SK-N-SH treated with all-trans-retinoic acid at 6 μM for 48 hours (cell line): ENCODE results near the gene CPD.

Experiments
- ATAC-seq: fragments of 200-7000 bp; cut with Tn5 transposase; 3 replicates; pipeline ENCODE4 v1.9.1; 2020; ENCODE audit warnings: mild to moderate bottlenecking, moderate library complexity
- ARNTL ChIP-seq: fragments of 450-650 bp; formaldehyde crosslinking; IDR thresholded peaks from 2 replicates; pipeline ENCODE4 v1.5.0; 2020; ENCODE audit warnings: low read depth, mild to moderate bottlenecking, moderate library complexity, borderline replicate concordance
- CREB5 ChIP-seq: fragments of 250-450 bp; sonication (Bioruptor Pico); IDR thresholded peaks from 2 replicates; pipeline ENCODE4 v1.5.1; 2020; ENCODE audit warnings: low read depth, mild to moderate bottlenecking, moderate library complexity
- CSDC2 ChIP-seq: fragments of 250-450 bp; sonication (Bioruptor Pico); IDR thresholded peaks from 2 replicates; pipeline ENCODE4 v1.5.0; 2020; ENCODE audit warnings: mild to moderate bottlenecking, moderate library complexity
- CSRNP3 ChIP-seq: fragments of 250-450 bp; sonication (Bioruptor Pico); IDR thresholded peaks from 2 replicates; pipeline ENCODE4 v1.5.1; 2021; ENCODE audit warnings: mild to moderate bottlenecking, moderate library complexity
- ESRRG ChIP-seq: fragments of 250-450 bp; sonication (Bioruptor Pico); IDR thresholded peaks from 2 replicates; pipeline ENCODE4 v1.6.1; 2021; ENCODE audit warnings: mild to moderate bottlenecking
- PATZ1 ChIP-seq: fragments of 250-450 bp; sonication (Bioruptor Pico); IDR thresholded peaks from 2 replicates; pipeline ENCODE4 v1.8.0; 2020; ENCODE audit warnings: mild to moderate bottlenecking, moderate library complexity, borderline replicate concordance
- POU6F1 ChIP-seq: fragments of 250-450 bp; sonication (Bioruptor Pico); IDR thresholded peaks from 2 replicates; pipeline ENCODE4 v1.8.0; 2021; ENCODE audit warnings: low read depth, mild to moderate bottlenecking, moderate library complexity, borderline replicate concordance
- RARB ChIP-seq: fragments of 250-450 bp; sonication (Bioruptor Pico); IDR thresholded peaks from 2 replicates; pipeline ENCODE4 v1.8.0; 2021; ENCODE audit warnings: mild to moderate bottlenecking, moderate library complexity
- SNAI2 ChIP-seq: fragments of 250-450 bp; sonication (Bioruptor Pico); IDR thresholded peaks from 2 replicates; pipeline ENCODE4 v1.5.0; 2020; ENCODE audit warnings: mild to moderate bottlenecking, moderate library complexity
- TCF4 ChIP-seq: fragments of 250-450 bp; sonication (Bioruptor Pico); IDR thresholded peaks from 2 replicates; pipeline ENCODE4 v1.8.0; 2021; ENCODE audit warnings: mild to moderate bottlenecking, moderate library complexity, borderline replicate concordance
- TOX ChIP-seq: fragments of 250-450 bp; sonication (Bioruptor Pico); IDR thresholded peaks from 2 replicates; pipeline ENCODE4 v1.8.0; 2021; ENCODE audit warnings: mild to moderate bottlenecking, moderate library complexity, borderline replicate concordance
- TSHZ2 ChIP-seq: fragments of 250-450 bp; sonication (Bioruptor Pico); IDR thresholded peaks from 2 replicates; pipeline ENCODE4 v1.5.0; 2020; ENCODE audit warnings: mild to moderate bottlenecking, moderate library complexity
- ZC3H10 ChIP-seq: fragments of 250-450 bp; sonication (Bioruptor Pico); IDR thresholded peaks from 2 replicates; pipeline ENCODE4 v1.5.1; 2021; ENCODE audit warnings: mild to moderate bottlenecking, moderate library complexity
- ZFP30 ChIP-seq: fragments of 450-650 bp; formaldehyde crosslinking; IDR thresholded peaks from 2 replicates; pipeline ENCODE4 v1.5.0; 2022; ENCODE audit warnings: mild to moderate bottlenecking, moderate library complexity
- ZNF8 ChIP-seq: fragments of 450-650 bp; formaldehyde crosslinking; IDR thresholded peaks from 2 replicates; pipeline ENCODE4 v1.5.0; 2020; ENCODE audit warnings: mild to moderate bottlenecking, moderate library complexity

Gene CPD

GRCh38 chr17:30333503-30334360 lies 45.0 kb upstream of the CPD start, which contains the start of gene TMIGD1:
Gene TMIGD1, minus strand, starts transcription at chr17:30334057. Its CDS starts 1,924 bp downstream, at chr17:30332133.
- ATAC-seq, result no peak
- no peak for TF ChIP-seq ESRRG (CRISPR knock-in tag)
- no peak for TF ChIP-seq ARNTL (CRISPR knock-in tag)

GRCh38 chr17:30334421-30334820 lies 44.3 kb upstream of the CPD start:
- no peak for TF ChIP-seq CREB5
- no peak for TF ChIP-seq PATZ1 (CRISPR knock-in tag)
- ATAC-seq, result no peak

- ATAC-seq, result peak; percentile 60
- TF ChIP-seq TOX (CRISPR knock-in tag), result 0 out of 2 replicates have a peak, but pooled peaks have one; percentile 11
- no peak for TF ChIP-seq RARB (CRISPR knock-in tag)
Observed at GRCh38 chr17:30336369-30337171, 42.2 kb upstream of the CPD start.

GRCh38 chr17:30337393-30337999 lies 41.2 kb upstream of the CPD start:
- TF ChIP-seq POU6F1 (CRISPR knock-in tag), result no peak
- ATAC-seq, result no peak

- ATAC-seq, result no peak
- TF ChIP-seq TSHZ2 (CRISPR knock-in tag) (no peak), ZNF8 (CRISPR knock-in tag) (no peak), TCF4 (CRISPR knock-in tag) (no peak), ESRRG (CRISPR knock-in tag) (no peak), CREB5 (no peak), CSRNP3 (CRISPR knock-in tag) (no peak), CSDC2 (CRISPR knock-in tag) (no peak), ZC3H10 (CRISPR knock-in tag) (no peak), ZFP30 (no peak), SNAI2 (CRISPR knock-in tag) (no peak), TOX (CRISPR knock-in tag) (no peak), ARNTL (CRISPR knock-in tag) (no peak), PATZ1 (CRISPR knock-in tag) (no peak), POU6F1 (CRISPR knock-in tag) (no peak)
Observed at GRCh38 chr17:30339086-30339485, 39.6 kb upstream of the CPD start.
